Progenitor cell of endocrine pancreas (in vitro differentiated cells): Measurements from ENCODE around the gene LRRC14B. TPM values are rescaled to one million over a fixed set of nuclear protein-coding genes. Genes with fewer than 3 reads are reported as not detected.
A peak's percentile ranks its signal among the peaks of the same experiment; 100 is the strongest.
"Not testable (repeated sequence)": the region's sequence is repeated elsewhere in the genome, so short reads cannot be mapped to it uniquely, and the experiment has no call there.

Source experiments
- DNase-seq: peaks from one replicate; pipeline ENCODE4 v3.0.0; 2021; ENCODE audit warnings: low spot score; ENCODE audit not compliant: unreplicated experiment
- H3K27ac Mint-ChIP-seq: 2 replicates; pipeline ENCODE4 v1.8.0; 2021; ENCODE audit warnings: mild to moderate bottlenecking, moderate library complexity, mixed read lengths
- H3K27me3 Mint-ChIP-seq: 2 replicates; pipeline ENCODE4 v1.8.0; 2021; ENCODE audit warnings: mixed read lengths
- H3K36me3 Mint-ChIP-seq: 2 replicates; pipeline ENCODE4 v1.8.0; 2022; ENCODE audit warnings: mixed read lengths; ENCODE audit not compliant: insufficient read depth
- H3K4me1 Mint-ChIP-seq: 2 replicates; pipeline ENCODE4 v1.8.0; 2021; ENCODE audit warnings: low read depth, mixed read lengths
- H3K4me3 Mint-ChIP-seq: 2 replicates; pipeline ENCODE4 v1.8.0; 2021; ENCODE audit warnings: low read depth, mild to moderate bottlenecking, moderate library complexity, mixed read lengths
- H3K9me3 Mint-ChIP-seq: 2 replicates; pipeline ENCODE4 v1.8.0; 2021; ENCODE audit warnings: low read depth, mixed read lengths
- CTCF ChIP-seq: fragments of 200-600 bp; sonication (generic); IDR thresholded peaks from one replicate; pipeline ENCODE4 v1.5.0; 2021; ENCODE audit warnings: antibody characterized with exemption, mild to moderate bottlenecking; ENCODE audit not compliant: unreplicated experiment
- total RNA-seq: library from RNA; stranded (reverse); gene quantifications from 2 replicates; pipeline ENCODE4 v1.2.1, GENCODE V29; 2021

The LRRC14B gene
- total RNA-seq, 1 donor from 2014 or later = not detected

- not testable (repeated sequence) for H3K9me3 Mint-ChIP-seq, H3K36me3 Mint-ChIP-seq
- peak; percentile 52 for TF ChIP-seq CTCF
These were observed 26.5 kb downstream of the LRRC14B start, which contains the start of the genes CCDC127 and SDHA for GRCh38 chr5:217494-218456. Gene CCDC127 (minus strand): TSS chr5:218153. CDS start chr5:216849, 1,304 bp downstream. Gene SDHA (plus strand): TSS chr5:218320. CDS start chr5:218356, 36 bp downstream.

GRCh38 chr5:218457-219291 lies 27.4 kb downstream of the LRRC14B start:
- peak; percentile 33 for DNase-seq
- no peak for TF ChIP-seq CTCF
- peak overlapping the region; percentile 91 for H3K27ac Mint-ChIP-seq
- H3K4me1 Mint-ChIP-seq = peaks cover 18% of the 10 kb centered on the region
- peak overlapping the region; percentile 94 for H3K4me3 Mint-ChIP-seq
- no peaks in the 10 kb centered on the region for H3K9me3 Mint-ChIP-seq
- peaks cover 9% of the 10 kb centered on the region for H3K36me3 Mint-ChIP-seq
- no peaks in the 10 kb centered on the region for H3K27me3 Mint-ChIP-seq

More at GRCh38 chr5:217494-218456, 26.5 kb downstream of the LRRC14B start, which contains the start of the genes CCDC127 and SDHA:
- Mint-ChIP-seq H3K27ac (peak within 1 kb of the TSS; percentile 91), H3K4me1 (peaks cover 18% of the 10 kb centered on the region), H3K4me3 (peak within 1 kb of the TSS; percentile 94)
- H3K27me3 Mint-ChIP-seq = not testable (repeated sequence)
- peak; percentile 99 for DNase-seq

DNA sequence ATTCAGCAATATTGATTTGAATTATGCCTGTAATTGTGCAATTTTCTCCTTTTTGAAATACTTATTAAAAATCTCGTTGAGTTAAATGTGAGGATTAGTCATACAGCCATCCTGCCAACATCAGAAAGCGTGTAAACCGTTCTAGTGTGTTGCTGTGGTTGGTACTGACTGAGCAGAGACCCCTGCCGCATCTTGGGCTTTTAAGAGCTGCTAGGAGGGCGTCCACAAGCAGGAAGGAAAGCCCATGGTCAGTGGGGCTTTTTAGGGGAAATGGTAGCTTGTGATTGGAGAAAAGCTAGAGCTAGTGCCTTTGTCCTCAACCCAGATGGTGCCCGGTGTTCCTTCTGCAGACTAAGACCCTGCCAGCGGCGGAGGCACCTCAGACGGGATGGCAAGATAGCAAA lies 28.2 kb downstream of the LRRC14B start:
- H3K27me3 Mint-ChIP-seq = no peaks in the 10 kb centered on the region
- peaks cover 5% of the 10 kb centered on the region for H3K36me3 Mint-ChIP-seq
- TF ChIP-seq CTCF = no peak
- H3K9me3 Mint-ChIP-seq = no peaks in the 10 kb centered on the region
- H3K4me1 Mint-ChIP-seq = peaks cover 18% of the 10 kb centered on the region
- H3K4me3 Mint-ChIP-seq = peak overlapping the region; percentile 94
- H3K27ac Mint-ChIP-seq = no peak overlapping the region
- no peak for DNase-seq

DNA sequence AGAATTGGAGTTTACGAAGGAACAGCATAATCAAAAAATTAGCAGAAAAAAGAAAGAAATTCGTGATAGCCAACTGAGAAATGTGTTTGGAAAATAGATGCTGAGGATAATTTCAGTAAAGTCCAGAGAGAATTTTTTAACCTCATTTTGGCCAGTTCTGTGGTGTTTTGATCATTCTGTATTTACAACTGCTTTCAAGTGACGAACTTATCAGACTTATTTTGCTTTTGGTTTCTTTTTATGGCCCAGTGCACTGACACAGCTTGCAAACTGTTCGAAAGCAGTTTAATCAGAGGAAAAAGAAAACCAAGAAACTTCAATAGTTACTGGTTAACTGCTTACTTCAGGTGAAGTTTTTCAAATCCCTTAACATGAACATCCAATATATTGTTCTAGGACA lies 28.7 kb downstream of the LRRC14B start:
- Mint-ChIP-seq H3K4me3 (peak overlapping the region; percentile 94), H3K36me3 (peaks cover 9% of the 10 kb centered on the region)

GRCh38 chr5:222951-223715 lies 31.8 kb downstream of the LRRC14B start:
- peaks cover 23% of the 10 kb centered on the region for H3K36me3 Mint-ChIP-seq
- H3K9me3 Mint-ChIP-seq, H3K4me3 Mint-ChIP-seq, DNase-seq, H3K27ac Mint-ChIP-seq, H3K4me1 Mint-ChIP-seq, H3K27me3 Mint-ChIP-seq: not testable (repeated sequence)

More for the DNA sequence above, 28.7 kb downstream of the LRRC14B start:
- Mint-ChIP-seq H3K4me1 (peaks cover 17% of the 10 kb centered on the region), H3K9me3 (no peaks in the 10 kb centered on the region), H3K27ac (no peak overlapping the region), H3K27me3 (no peaks in the 10 kb centered on the region)
- TF ChIP-seq CTCF = no peak
- DNase-seq = no peak
